ENCODE measurements around the gene C6orf89.

The C6orf89 gene

DNA sequence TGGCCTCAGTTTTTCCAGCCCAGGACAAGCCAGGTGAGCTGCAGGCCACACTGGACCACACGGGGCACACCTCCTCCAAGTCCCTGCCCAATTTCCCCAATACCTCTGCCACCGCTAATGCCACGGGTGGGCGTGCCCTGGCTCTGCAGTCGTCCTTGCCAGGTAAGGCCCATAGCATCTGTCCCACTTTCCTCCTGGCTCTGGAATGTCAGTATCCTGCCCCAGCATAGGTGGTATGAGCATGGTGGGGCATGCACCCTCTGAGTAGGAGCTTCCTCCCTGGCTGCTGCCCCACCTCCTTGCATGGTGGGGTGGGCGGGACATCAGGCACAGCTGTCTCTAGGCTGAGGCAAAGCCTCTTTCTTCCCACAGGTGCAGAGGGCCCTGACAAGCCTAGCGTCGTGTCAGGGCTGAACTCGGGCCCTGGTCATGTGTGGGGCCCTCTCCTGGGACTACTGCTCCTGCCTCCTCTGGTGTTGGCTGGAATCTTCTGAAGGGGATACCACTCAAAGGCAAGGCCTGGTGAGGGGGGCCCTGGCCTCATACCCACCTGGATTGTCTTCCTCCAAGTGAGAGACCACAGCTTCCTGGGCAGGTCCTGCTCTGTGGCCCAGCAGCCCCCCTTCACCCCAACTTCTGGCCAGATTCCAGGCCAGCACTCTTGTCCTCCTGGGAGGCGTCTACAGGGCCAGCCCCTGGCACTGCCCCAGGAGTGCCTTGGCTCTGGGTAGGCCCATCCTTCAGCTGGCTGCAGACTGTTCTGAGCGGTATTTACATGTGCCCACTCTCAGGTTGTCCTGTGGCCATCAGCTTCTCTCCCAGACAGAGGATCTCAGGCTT is 77.9 kb downstream of the C6orf89 start:
- H3K4me3 ChIP-seq (ENCODE audit: low read depth, low read length) = no peak overlapping the region
- no peak for DNase-seq (ENCODE audit: low read depth)
- TF ChIP-seq CTCF (IDR thresholded peaks at IDR 0.05; ENCODE audit: low read depth, low read length, missing control alignments) = no peak

DNA sequence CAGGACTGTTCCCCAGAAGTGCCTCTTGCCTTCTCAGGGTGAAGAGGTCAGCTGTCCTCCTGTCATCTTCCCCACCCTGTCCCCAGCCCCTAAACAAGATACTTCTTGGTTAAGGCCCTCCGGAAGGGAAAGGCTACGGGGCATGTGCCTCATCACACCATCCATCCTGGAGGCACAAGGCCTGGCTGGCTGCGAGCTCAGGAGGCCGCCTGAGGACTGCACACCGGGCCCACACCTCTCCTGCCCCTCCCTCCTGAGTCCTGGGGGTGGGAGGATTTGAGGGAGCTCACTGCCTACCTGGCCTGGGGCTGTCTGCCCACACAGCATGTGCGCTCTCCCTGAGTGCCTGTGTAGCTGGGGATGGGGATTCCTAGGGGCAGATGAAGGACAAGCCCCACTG is 78.6 kb downstream of the C6orf89 start:
- H3K4me3 ChIP-seq (ENCODE audit: low read depth, low read length) = no peak overlapping the region
- DNase-seq (ENCODE audit: low read depth) = no peak
- TF ChIP-seq CTCF (IDR thresholded peaks at IDR 0.05; ENCODE audit: low read depth, low read length, missing control alignments) = no peak

GRCh38 chr6:36964908-36965307 is 79.2 kb downstream of the C6orf89 start:
- no peak overlapping the region for H3K4me3 ChIP-seq (ENCODE audit: low read depth, low read length)
- TF ChIP-seq CTCF (IDR thresholded peaks at IDR 0.05; ENCODE audit: low read depth, low read length, missing control alignments) = no peak
- no peak for DNase-seq (ENCODE audit: low read depth)

DNA sequence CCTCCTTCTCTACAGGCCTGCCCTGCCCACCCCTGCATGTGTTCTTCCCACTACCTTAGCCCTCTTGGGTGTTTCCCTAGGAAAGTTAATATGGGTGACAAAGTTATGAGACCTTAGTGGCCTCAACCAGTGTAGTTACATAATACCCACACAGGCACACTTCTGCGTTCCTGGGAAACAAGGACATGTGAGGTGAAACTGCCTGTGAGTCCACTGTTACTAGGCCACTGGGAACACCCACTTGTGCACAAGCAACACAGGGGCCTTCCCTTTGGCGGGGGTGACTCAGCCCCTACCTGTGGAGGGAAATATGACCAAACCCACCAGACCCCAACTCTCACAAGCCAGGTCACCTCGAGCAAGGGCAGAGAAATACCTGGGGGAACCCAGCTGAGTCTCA is 81.5 kb downstream of the C6orf89 start:
- no peak for TF ChIP-seq CTCF (IDR thresholded peaks at IDR 0.05; ENCODE audit: low read depth, low read length, missing control alignments)
- DNase-seq (ENCODE audit: low read depth) = no peak
- H3K4me3 ChIP-seq (ENCODE audit: low read depth, low read length) = no peak overlapping the region

GRCh38 chr6:36967757-36968156 is 82.0 kb downstream of the C6orf89 start:
- DNase-seq (ENCODE audit: low read depth) = no peak
- H3K4me3 ChIP-seq (ENCODE audit: low read depth, low read length) = no peak overlapping the region
- no peak for TF ChIP-seq CTCF (IDR thresholded peaks at IDR 0.05; ENCODE audit: low read depth, low read length, missing control alignments)

- TF ChIP-seq CTCF (IDR thresholded peaks at IDR 0.05; ENCODE audit: low read depth, low read length, missing control alignments) = no peak
- no peak overlapping the region for H3K4me3 ChIP-seq (ENCODE audit: low read depth, low read length)
- DNase-seq (ENCODE audit: low read depth) = no peak
Measured at GRCh38 chr6:36968266-36968977, 82.7 kb downstream of the C6orf89 start.
